Activated CD8-positive, alpha-beta T cell treated with anti-CD3 and anti-CD28 coated beads, Interleukin-2, amount 10 ng/mL, durations not matched to agents 7 days and 5 days (primary cell): ENCODE results near the gene RPS6KB2. TPM values are rescaled to one million over a fixed set of nuclear protein-coding genes. Genes with fewer than 3 reads are reported as not detected.
"Not testable (repeated sequence)": the region's sequence is repeated elsewhere in the genome, so short reads cannot be mapped to it uniquely, and the experiment has no call there.

Source experiments
- ATAC-seq: fragments of 150-1000 bp; cut with Tn5 transposase; one replicate; pipeline ENCODE4 v1.10.0; 2021; ENCODE audit warnings: moderate library complexity
- CTCF ChIA-PET: fragments of 350-600 bp; sonication (Branson Sonifier 250); formaldehyde crosslinking; loops from one replicate; lab custom pipeline; 2021; ENCODE audit warnings: antibody characterized with exemption; lab: Charles Lee
- POLR2A ChIA-PET: fragments of 350-600 bp; sonication (Branson Sonifier 250); formaldehyde crosslinking; loops from one replicate; lab custom pipeline; 2021; ENCODE audit warnings: antibody characterized with exemption; lab: Charles Lee
- DNase-seq: peaks from one replicate; pipeline ENCODE4 v3.0.0-alpha.2; 2020
- H3K27ac Mint-ChIP-seq: one replicate; pipeline ENCODE4 v1.8.0; 2021; ENCODE audit warnings: mild to moderate bottlenecking, mixed read lengths
- H3K27me3 Mint-ChIP-seq: one replicate; pipeline ENCODE4 v1.8.0; 2021; ENCODE audit warnings: low read depth, mixed read lengths
- H3K36me3 Mint-ChIP-seq: one replicate; pipeline ENCODE4 v1.8.0; 2021; ENCODE audit warnings: low read depth, mixed read lengths
- H3K4me1 Mint-ChIP-seq: one replicate; pipeline ENCODE4 v1.8.0; 2021; ENCODE audit warnings: low read depth, mixed read lengths
- H3K4me3 Mint-ChIP-seq: one replicate; pipeline ENCODE4 v1.8.0; 2021; ENCODE audit warnings: mild to moderate bottlenecking, mixed read lengths
- H3K9me3 Mint-ChIP-seq: one replicate; pipeline ENCODE4 v1.8.0; 2022; ENCODE audit warnings: mixed read lengths; ENCODE audit not compliant: insufficient read depth
- total RNA-seq, 2 experiments: library from RNA; stranded (reverse); gene quantifications; one replicate each; pipeline ENCODE4 v1.2.3, GENCODE V29; 2021

The RPS6KB2 gene
- total RNA-seq, 2 experiments from 2014 or later: 64.0 to 66.9 TPM

GRCh38 chr11:67458266-67458665 lies 30.0 kb downstream of the RPS6KB2 start:
- no peak overlapping the region for H3K27ac Mint-ChIP-seq
- H3K36me3 Mint-ChIP-seq: no peaks in the 10 kb centered on the region
- POLR2A ChIA-PET: interaction anchor here (1.6 kb wide), 1 partner anchor 22 kb away, joined by 4 read pairs; no protein-coding TSS in a partner anchor
- DNase-seq (no peak), ATAC-seq (no peak)
- peaks cover 2% of the 10 kb centered on the region for H3K27me3 Mint-ChIP-seq
- CTCF ChIA-PET: no interaction called here
- peaks cover 2% of the 10 kb centered on the region for H3K4me1 Mint-ChIP-seq
- no peaks in the 10 kb centered on the region for H3K9me3 Mint-ChIP-seq
- no peak overlapping the region for H3K4me3 Mint-ChIP-seq

GRCh38 chr11:67463186-67463585 lies 34.9 kb downstream of the RPS6KB2 start:
- no peak overlapping the region for H3K4me3 Mint-ChIP-seq
- peaks cover 2% of the 10 kb centered on the region for H3K27me3 Mint-ChIP-seq
- peaks cover 4% of the 10 kb centered on the region for H3K36me3 Mint-ChIP-seq
- H3K27ac Mint-ChIP-seq: no peak overlapping the region
- ATAC-seq (no peak), DNase-seq (no peak)
- POLR2A ChIA-PET: interaction anchor here (0.7 to 1.4 kb wide), 2 partner anchors 11 to 44 kb away, joined by 3 read pairs; partner anchors contain the start of gene CDK2AP2
- CTCF ChIA-PET: no interaction called here
- peaks cover 32% of the 10 kb centered on the region for H3K4me1 Mint-ChIP-seq
- no peaks in the 10 kb centered on the region for H3K9me3 Mint-ChIP-seq

- peaks cover 4% of the 10 kb centered on the region for H3K36me3 Mint-ChIP-seq
These were observed 35.6 kb downstream of the RPS6KB2 start for GRCh38 chr11:67463680-67464410.

GRCh38 chr11:67464411-67465188 lies 36.3 kb downstream of the RPS6KB2 start:
- DNase-seq: peak; percentile 96
- H3K4me1 Mint-ChIP-seq: peaks cover 39% of the 10 kb centered on the region
- H3K36me3 Mint-ChIP-seq: peaks cover 4% of the 10 kb centered on the region
- H3K27ac Mint-ChIP-seq: peak overlapping the region; percentile 89
- ChIA-PET CTCF (interaction anchor here (0.9 to 1.5 kb wide), 5 partner anchors 11 to 63 kb away, joined by 3 to 6 read pairs (median 4); partner anchors contain the start of genes PPP1CA and PTPRCAP), POLR2A (interaction anchor here (0.5 to 8.7 kb wide), 9 partner anchors 9 to 112 kb away, joined by 3 to 103 read pairs (median 3); partner anchors contain the start of genes AIP, PPP1CA and PTPRCAP)
- no peaks in the 10 kb centered on the region for H3K9me3 Mint-ChIP-seq
- ATAC-seq: peak; percentile 88
- peak overlapping the region; percentile 82 for H3K4me3 Mint-ChIP-seq
- peaks cover 2% of the 10 kb centered on the region for H3K27me3 Mint-ChIP-seq

More at GRCh38 chr11:67463680-67464410, 35.6 kb downstream of the RPS6KB2 start:
- Mint-ChIP-seq H3K27ac (no peak overlapping the region), H3K27me3 (peaks cover 2% of the 10 kb centered on the region), H3K4me1 (peaks cover 35% of the 10 kb centered on the region), H3K4me3 (peak overlapping the region; percentile 82), H3K9me3 (no peaks in the 10 kb centered on the region)
- no peak for ATAC-seq
- ChIA-PET POLR2A (interaction anchor here (0.7 to 1.4 kb wide), 2 partner anchors 12 to 44 kb away, joined by 3 read pairs; partner anchors contain the start of gene CDK2AP2), CTCF (interaction anchor here (1.4 kb wide), 1 partner anchor 62 kb away, joined by 5 read pairs; the partner anchor contains the start of gene PPP1CA)
- DNase-seq: no peak

- H3K4me3 Mint-ChIP-seq: peak overlapping the region; percentile 82
- no peaks in the 10 kb centered on the region for H3K27me3 Mint-ChIP-seq
- peaks cover 38% of the 10 kb centered on the region for H3K4me1 Mint-ChIP-seq
- ATAC-seq (no peak), DNase-seq (no peak)
- CTCF ChIA-PET: interaction anchor here (0.9 to 2.3 kb wide), 6 partner anchors 11 to 63 kb away, joined by 3 to 7 read pairs (median 4); partner anchors contain the start of genes PITPNM1, PPP1CA and PTPRCAP
- peak overlapping the region; percentile 89 for H3K27ac Mint-ChIP-seq
- POLR2A ChIA-PET: interaction anchor here (0.5 to 8.7 kb wide), 11 partner anchors 8 to 112 kb away, joined by 3 to 103 read pairs (median 3); partner anchors contain the start of genes AIP, PPP1CA and PTPRCAP
- H3K36me3 Mint-ChIP-seq: peaks cover 4% of the 10 kb centered on the region
- no peaks in the 10 kb centered on the region for H3K9me3 Mint-ChIP-seq
These were observed 36.9 kb downstream of the RPS6KB2 start for GRCh38 chr11:67465189-67465510.

GRCh38 chr11:67465530-67465929 lies 37.2 kb downstream of the RPS6KB2 start:
- H3K27me3 Mint-ChIP-seq, H3K9me3 Mint-ChIP-seq, DNase-seq, H3K36me3 Mint-ChIP-seq, ATAC-seq: not testable (repeated sequence)
- peaks cover 38% of the 10 kb centered on the region for H3K4me1 Mint-ChIP-seq
- H3K4me3 Mint-ChIP-seq: peak overlapping the region; percentile 82
- peak overlapping the region; percentile 89 for H3K27ac Mint-ChIP-seq
- POLR2A ChIA-PET: interaction anchor here (0.6 to 8.7 kb wide), 11 partner anchors 8 to 183 kb away, joined by 3 to 103 read pairs (median 4); partner anchors contain the start of genes AIP, PPP1CA and PTPRCAP
- CTCF ChIA-PET: interaction anchor here (0.9 to 2.3 kb wide), 5 partner anchors 10 to 40 kb away, joined by 3 to 7 read pairs (median 4); partner anchors contain the start of genes PITPNM1 and PTPRCAP

- H3K27me3 Mint-ChIP-seq: no peaks in the 10 kb centered on the region
- CTCF ChIA-PET: interaction anchor here (2.3 to 3.2 kb wide), 2 partner anchors 39 to 65 kb away, joined by 7 to 13 read pairs; partner anchors contain the start of genes PITPNM1 and PPP1CA
- POLR2A ChIA-PET: interaction anchor here (0.7 to 8.7 kb wide), 5 partner anchors 17 to 183 kb away, joined by 3 to 103 read pairs (median 5); partner anchors contain the start of genes AIP and PTPRCAP
- H3K4me3 Mint-ChIP-seq: no peak overlapping the region
- DNase-seq: no peak
- H3K4me1 Mint-ChIP-seq: peaks cover 38% of the 10 kb centered on the region
- H3K9me3 Mint-ChIP-seq: no peaks in the 10 kb centered on the region
- peaks cover 4% of the 10 kb centered on the region for H3K36me3 Mint-ChIP-seq
- no peak for ATAC-seq
- peak overlapping the region; percentile 55 for H3K27ac Mint-ChIP-seq
These were observed 38.1 kb downstream of the RPS6KB2 start for GRCh38 chr11:67466367-67466766.

GRCh38 chr11:67466962-67467771 lies 38.9 kb downstream of the RPS6KB2 start:
- H3K4me3 Mint-ChIP-seq: peak overlapping the region; percentile 87
- DNase-seq (no peak), ATAC-seq (no peak)
- peaks cover 38% of the 10 kb centered on the region for H3K4me1 Mint-ChIP-seq
- no peaks in the 10 kb centered on the region for H3K27me3 Mint-ChIP-seq
- ChIA-PET CTCF (interaction anchor here (1.1 to 3.2 kb wide), 6 partner anchors 29 to 107 kb away, joined by 4 to 21 read pairs (median 6); partner anchors contain the start of genes PITPNM1, PPP1CA and PTPRCAP), POLR2A (interaction anchor here (1.0 to 8.7 kb wide), 3 partner anchors 15 to 30 kb away, joined by 3 to 103 read pairs (median 70); partner anchors contain the start of genes AIP and PTPRCAP)
- peaks cover 4% of the 10 kb centered on the region for H3K36me3 Mint-ChIP-seq
- peak overlapping the region; percentile 74 for H3K27ac Mint-ChIP-seq
- no peaks in the 10 kb centered on the region for H3K9me3 Mint-ChIP-seq

GRCh38 chr11:67468056-67468455 lies 39.8 kb downstream of the RPS6KB2 start:
- no peaks in the 10 kb centered on the region for H3K27me3 Mint-ChIP-seq
- ATAC-seq (no peak), DNase-seq (no peak)
- ChIA-PET CTCF (interaction anchor here (0.6 to 3.2 kb wide), 12 partner anchors 15 to 115 kb away, joined by 3 to 21 read pairs (median 4); partner anchors contain the start of genes GPR152, PITPNM1, POLD4 and PPP1CA), POLR2A (interaction anchor here (0.9 to 8.7 kb wide), 6 partner anchors 17 to 146 kb away, joined by 3 to 103 read pairs (median 6); partner anchors contain the start of genes AIP and PTPRCAP)
- peak overlapping the region; percentile 83 for H3K27ac Mint-ChIP-seq
- peaks cover 4% of the 10 kb centered on the region for H3K36me3 Mint-ChIP-seq
- H3K9me3 Mint-ChIP-seq: no peaks in the 10 kb centered on the region
- peaks cover 38% of the 10 kb centered on the region for H3K4me1 Mint-ChIP-seq
- peak overlapping the region; percentile 87 for H3K4me3 Mint-ChIP-seq

- ChIA-PET CTCF (interaction anchor here (0.6 to 3.2 kb wide), 12 partner anchors 16 to 115 kb away, joined by 3 to 21 read pairs (median 4); partner anchors contain the start of genes GPR152, PITPNM1, POLD4 and PPP1CA), POLR2A (interaction anchor here (0.6 to 8.7 kb wide), 7 partner anchors 9 to 146 kb away, joined by 3 to 103 read pairs (median 6); partner anchors contain the start of genes AIP and PTPRCAP)
- Mint-ChIP-seq H3K27me3 (no peaks in the 10 kb centered on the region), H3K27ac (peak overlapping the region; percentile 83), H3K9me3 (no peaks in the 10 kb centered on the region), H3K4me3 (peak overlapping the region; percentile 87), H3K36me3 (peaks cover 4% of the 10 kb centered on the region), H3K4me1 (peaks cover 38% of the 10 kb centered on the region)
- DNase-seq (peak; percentile 39), ATAC-seq (peak; percentile 2)
These were observed 40.1 kb downstream of the RPS6KB2 start for GRCh38 chr11:67468456-67468758.
